H9 (cell line): ENCODE data around the gene PPARGC1A. TPM values are rescaled to one million over a fixed set of nuclear protein-coding genes. Genes with fewer than 3 reads are reported as not detected.

Experiments
- DNase-seq: peaks from one replicate; pipeline ENCODE4 v3.0.0-alpha.2; 2017
- H2AFZ ChIP-seq: one replicate; pipeline ENCODE4 v1.6.1; 2013; ENCODE audit warnings: mild to moderate bottlenecking, low read length, control low read depth, moderate library complexity
- H2AK5ac ChIP-seq: 2 replicates; pipeline ENCODE4 v1.6.1; 2013; ENCODE audit warnings: low read length, control low read depth, mixed read lengths; ENCODE audit not compliant: insufficient read length
- H2BK120ac ChIP-seq: one replicate; pipeline ENCODE4 v1.6.1; 2013; ENCODE audit warnings: low read depth, mild to moderate bottlenecking, low read length, control low read depth, inconsistent platforms; ENCODE audit not compliant: poor library complexity, severe bottlenecking
- H2BK12ac ChIP-seq: 2 replicates; pipeline ENCODE4 v1.6.1; 2013; ENCODE audit warnings: low read length, control low read depth, mixed read lengths, low read depth; ENCODE audit not compliant: insufficient read length
- H2BK15ac ChIP-seq: 2 replicates; pipeline ENCODE4 v1.6.1; 2013; ENCODE audit warnings: low read depth, low read length, control low read depth
- H2BK20ac ChIP-seq: one replicate; pipeline ENCODE4 v1.6.1; 2013; ENCODE audit warnings: low read depth, mild to moderate bottlenecking, low read length, control low read depth, inconsistent platforms; ENCODE audit not compliant: poor library complexity, severe bottlenecking
- H2BK5ac ChIP-seq: 2 replicates; pipeline ENCODE4 v1.6.1; 2013; ENCODE audit warnings: low read length, control low read depth, mixed read lengths; ENCODE audit not compliant: insufficient read length
- H3K14ac ChIP-seq: 2 replicates; pipeline ENCODE4 v1.6.1; 2013; ENCODE audit warnings: low read length, control low read depth; ENCODE audit not compliant: insufficient read depth
- H3K18ac ChIP-seq: 2 replicates; pipeline ENCODE4 v1.6.1; 2013; ENCODE audit warnings: low read depth, mild to moderate bottlenecking, mixed read lengths, low read length, control low read depth; ENCODE audit not compliant: insufficient read length
- H3K23ac ChIP-seq: 2 replicates; pipeline ENCODE4 v1.6.1; 2013; ENCODE audit warnings: low read length, control low read depth, mixed read lengths, low read depth; ENCODE audit not compliant: insufficient read length
- H3K23me2 ChIP-seq: 2 replicates; pipeline ENCODE4 v1.6.1; 2013; ENCODE audit warnings: low read depth, mild to moderate bottlenecking, mixed read lengths, low read length, control low read depth; ENCODE audit not compliant: insufficient read length, poor library complexity, severe bottlenecking
- H3K27ac ChIP-seq: 2 replicates; pipeline ENCODE4 v1.5.1; 2013; ENCODE audit warnings: low read length, control low read depth, mixed read lengths, low read depth; ENCODE audit not compliant: insufficient read length
- H3K27me3 ChIP-seq: 2 replicates; pipeline ENCODE4 v1.6.1; 2013; ENCODE audit warnings: low read length, control low read depth, inconsistent platforms; ENCODE audit not compliant: insufficient read depth
- H3K4ac ChIP-seq: 2 replicates; pipeline ENCODE4 v1.6.1; 2013; ENCODE audit warnings: low read depth, mild to moderate bottlenecking, control low read depth, inconsistent platforms, low read length, moderate library complexity
- H3K4me1 ChIP-seq: 2 replicates; pipeline ENCODE4 v1.6.1; 2013; ENCODE audit warnings: low read length, control low read depth, inconsistent platforms; ENCODE audit not compliant: insufficient read depth
- H3K4me2 ChIP-seq: 2 replicates; pipeline ENCODE4 v1.6.1; 2013; ENCODE audit warnings: low read length, control low read depth, mixed read lengths; ENCODE audit not compliant: insufficient read length, insufficient read depth
- H3K56ac ChIP-seq: 2 replicates; pipeline ENCODE4 v1.6.1; 2013; ENCODE audit warnings: low read depth, mild to moderate bottlenecking, mixed read lengths, low read length, control low read depth; ENCODE audit not compliant: insufficient read length
- H3K79me1 ChIP-seq: 2 replicates; pipeline ENCODE4 v1.6.1; 2013; ENCODE audit warnings: low read depth, mild to moderate bottlenecking, moderate library complexity, low read length, control low read depth, inconsistent platforms; ENCODE audit not compliant: insufficient read depth, poor library complexity, severe bottlenecking
- H3K79me2 ChIP-seq: 2 replicates; pipeline ENCODE4 v1.6.1; 2013; ENCODE audit warnings: low read length, control low read depth, inconsistent platforms; ENCODE audit not compliant: insufficient read depth
- H3K9ac ChIP-seq: 2 replicates; pipeline ENCODE4 v1.6.1; 2013; ENCODE audit warnings: low read length, control low read depth, mixed read lengths; ENCODE audit not compliant: insufficient read length; ENCODE audit errors: extremely low read depth
- H3K9me3 ChIP-seq: one replicate; pipeline ENCODE4 v1.6.1; 2013; ENCODE audit warnings: low read depth, low read length, inconsistent platforms; ENCODE audit not compliant: control insufficient read depth
- H3T11ph ChIP-seq: one replicate; pipeline ENCODE4 v1.6.1; 2013; ENCODE audit warnings: mild to moderate bottlenecking, low read length, control low read depth, inconsistent platforms
- H4K20me1 ChIP-seq: one replicate; pipeline ENCODE4 v1.6.1; 2013; ENCODE audit not compliant: control insufficient read depth, insufficient read length, insufficient read depth
- H4K5ac ChIP-seq: 2 replicates; pipeline ENCODE4 v1.6.1; 2013; ENCODE audit warnings: low read depth, mild to moderate bottlenecking, mixed read lengths, low read length, control low read depth; ENCODE audit not compliant: insufficient read length
- H4K8ac ChIP-seq: replicated peaks from 2 replicates; pipeline ENCODE4 v1.6.1; 2013; ENCODE audit warnings: low read length, control low read depth, mixed read lengths, low read depth; ENCODE audit not compliant: insufficient read length
- H4K91ac ChIP-seq: 2 replicates; pipeline ENCODE4 v1.6.1; 2013; ENCODE audit warnings: low read depth, mild to moderate bottlenecking, moderate library complexity, mixed read lengths, low read length, control low read depth; ENCODE audit not compliant: insufficient read length
- H3K27ac Mint-ChIP-seq, 3 experiments: 2 replicates in 2 of 3; 3 replicates in 1 of 3; pipeline ENCODE4 v1.8.0; 2020 to 2021; ENCODE audit warnings: mixed read lengths in 3 of 3, mild to moderate bottlenecking in 1 of 3, moderate library complexity in 1 of 3
- H3K27me3 Mint-ChIP-seq: 2 replicates; pipeline ENCODE4 v1.8.0; 2021; ENCODE audit warnings: low read depth, mild to moderate bottlenecking, moderate library complexity, mixed read lengths
- H3K36me3 Mint-ChIP-seq, 3 experiments: 2 replicates in 2 of 3; 3 replicates in 1 of 3; pipeline ENCODE4 v1.8.0; 2020 to 2021; ENCODE audit warnings: low read depth in 3 of 3, mixed read lengths in 3 of 3; ENCODE audit not compliant: insufficient read depth in 1 of 3
- H3K4me1 Mint-ChIP-seq, 2 experiments: 2 replicates each; pipeline ENCODE4 v1.8.0; 2020; ENCODE audit warnings: mixed read lengths in 2 of 2
- H3K4me3 Mint-ChIP-seq, 2 experiments: 2 replicates in 1 of 2; 3 replicates in 1 of 2; pipeline ENCODE4 v1.8.0; 2020 to 2021; ENCODE audit warnings: mild to moderate bottlenecking in 2 of 2, mixed read lengths in 2 of 2, moderate library complexity in 1 of 2
- H3K9me3 Mint-ChIP-seq, 2 experiments: 2 replicates in 1 of 2; 3 replicates in 1 of 2; pipeline ENCODE4 v1.8.0; 2020; ENCODE audit warnings: mild to moderate bottlenecking in 2 of 2, mixed read lengths in 2 of 2, moderate library complexity in 1 of 2
- WGBS: extraction: QIAGEN DNeasy Blood & Tissue Kit; methylation state at CpG from one replicate; pipeline ENCODE4 v1.1.7; 2013; ENCODE audit warnings: missing lambda C conversion rate, low lambda C conversion rate, mixed read lengths; ENCODE audit not compliant: insufficient read length; ENCODE audit errors: extremely low coverage; 5-methylcytosine and 5-hydroxymethylcytosine counted together
- total RNA-seq: library from RNA; stranded (reverse); gene quantifications from 2 replicates; pipeline ENCODE4 v1.2.1, GENCODE V29; 2021
- TF ChIP-seq, protein P1 (sequence below): fragments of 200-600 bp; sonication (generic); conservative IDR thresholded peaks from 3 replicates; pipeline ENCODE4 v1.8.0; 2021; ENCODE audit warnings: antibody characterized with exemption, mild to moderate bottlenecking

The PPARGC1A gene
- total RNA-seq, 1 experiment from 2014 or later: 1.7 TPM

DNA sequence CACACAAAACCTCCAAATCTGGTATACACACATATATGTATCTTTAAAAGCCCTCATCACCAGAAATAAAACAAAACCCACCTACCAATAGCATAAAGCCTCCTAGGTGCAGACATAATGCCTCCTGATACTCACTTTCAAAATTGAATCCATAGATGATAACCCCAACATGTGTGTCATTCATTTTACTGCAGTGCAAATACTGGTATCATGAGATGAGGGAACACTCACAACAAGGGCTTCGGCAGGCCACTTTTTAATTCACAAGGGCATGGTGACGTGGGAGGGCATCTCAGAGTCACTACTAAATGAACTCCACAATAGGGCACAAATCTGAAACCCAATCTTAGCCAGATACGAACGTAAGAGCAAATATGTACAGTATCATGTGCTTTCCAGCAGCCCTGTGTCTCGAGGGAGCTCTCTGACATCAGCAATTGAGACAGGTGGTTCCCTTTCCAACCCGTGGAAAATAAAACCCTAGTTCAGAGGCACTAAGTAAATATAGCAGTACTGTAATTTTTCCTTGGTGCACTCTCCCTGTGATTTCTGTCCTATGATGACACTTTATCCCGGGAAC lies 14.1 kb upstream of the PPARGC1A start:
- H3K4me1 ChIP-seq: no peaks in the 10 kb centered on the region
- H3K79me1 ChIP-seq: no peaks in the 10 kb centered on the region
- H4K20me1 ChIP-seq: no peaks in the 10 kb centered on the region
- Mint-ChIP-seq H3K27me3 (no peaks in the 10 kb centered on the region), H3K9me3 (no peaks in the 10 kb centered on the region), H3K27ac (no peak overlapping the region), H3K4me1 (peaks cover 6 to 7% of the 10 kb centered on the region in 2 experiments), H3K36me3 (no peaks in the 10 kb centered on the region), H3K4me3 (no peak overlapping the region)
- no peak overlapping the region for H3T11ph ChIP-seq
- H3K4me2 ChIP-seq: no peak overlapping the region
- no peak overlapping the region for H4K91ac ChIP-seq
- no peaks in the 10 kb centered on the region for H3K23me2 ChIP-seq
- no peak overlapping the region for H2BK120ac ChIP-seq
- no CpG with 5 or more reads among the region's 7 CpGs for WGBS
- H3K79me2 ChIP-seq: no peaks in the 10 kb centered on the region
- H2BK20ac ChIP-seq: no peak overlapping the region
- H3K23ac ChIP-seq: no peak overlapping the region
- no peak overlapping the region for H3K4ac ChIP-seq
- no peak for DNase-seq
- no peak overlapping the region for H4K8ac ChIP-seq
- H2BK12ac ChIP-seq: no peak overlapping the region
- no peak overlapping the region for H2BK15ac ChIP-seq
- H3K27me3 ChIP-seq: no peaks in the 10 kb centered on the region
- H2BK5ac ChIP-seq: no peak overlapping the region
- H3K14ac ChIP-seq: no peak overlapping the region
- H3K56ac ChIP-seq: no peak overlapping the region
- no peak overlapping the region for H2AFZ ChIP-seq
- H3K9me3 ChIP-seq: no peaks in the 10 kb centered on the region
- no peak overlapping the region for H3K18ac ChIP-seq
- no peak overlapping the region for H3K9ac ChIP-seq
- H4K5ac ChIP-seq: no peak overlapping the region
- TF ChIP-seq, protein P1, sequence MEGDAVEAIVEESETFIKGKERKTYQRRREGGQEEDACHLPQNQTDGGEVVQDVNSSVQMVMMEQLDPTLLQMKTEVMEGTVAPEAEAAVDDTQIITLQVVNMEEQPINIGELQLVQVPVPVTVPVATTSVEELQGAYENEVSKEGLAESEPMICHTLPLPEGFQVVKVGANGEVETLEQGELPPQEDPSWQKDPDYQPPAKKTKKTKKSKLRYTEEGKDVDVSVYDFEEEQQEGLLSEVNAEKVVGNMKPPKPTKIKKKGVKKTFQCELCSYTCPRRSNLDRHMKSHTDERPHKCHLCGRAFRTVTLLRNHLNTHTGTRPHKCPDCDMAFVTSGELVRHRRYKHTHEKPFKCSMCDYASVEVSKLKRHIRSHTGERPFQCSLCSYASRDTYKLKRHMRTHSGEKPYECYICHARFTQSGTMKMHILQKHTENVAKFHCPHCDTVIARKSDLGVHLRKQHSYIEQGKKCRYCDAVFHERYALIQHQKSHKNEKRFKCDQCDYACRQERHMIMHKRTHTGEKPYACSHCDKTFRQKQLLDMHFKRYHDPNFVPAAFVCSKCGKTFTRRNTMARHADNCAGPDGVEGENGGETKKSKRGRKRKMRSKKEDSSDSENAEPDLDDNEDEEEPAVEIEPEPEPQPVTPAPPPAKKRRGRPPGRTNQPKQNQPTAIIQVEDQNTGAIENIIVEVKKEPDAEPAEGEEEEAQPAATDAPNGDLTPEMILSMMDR: no peak
- H3K27ac ChIP-seq: no peak overlapping the region
- no peak overlapping the region for H2AK5ac ChIP-seq
